ENCODE data around the gene ARHGEF3.

GRCh38 chr3:56831572-56831971 lies 29.8 kb upstream of the ARHGEF3 start:
- TF ChIP-seq, protein P1, sequence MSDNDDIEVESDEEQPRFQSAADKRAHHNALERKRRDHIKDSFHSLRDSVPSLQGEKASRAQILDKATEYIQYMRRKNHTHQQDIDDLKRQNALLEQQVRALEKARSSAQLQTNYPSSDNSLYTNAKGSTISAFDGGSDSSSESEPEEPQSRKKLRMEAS (CRISPR knock-in tag; IDR thresholded peaks at IDR 0.05) = no peak
- TF ChIP-seq ARID4B (CRISPR knock-in tag; IDR thresholded peaks at IDR 0.05; ENCODE audit: borderline replicate concordance) (no peak), NFYB (CRISPR knock-in tag; conservative IDR thresholded peaks at IDR 0.05; ENCODE audit: low read depth) (no peak), CTCF (IDR thresholded peaks at IDR 0.05) (no peak), ZNF416 (CRISPR knock-in tag; IDR thresholded peaks at IDR 0.05) (no peak), MXD4 (CRISPR knock-in tag; IDR thresholded peaks at IDR 0.05; ENCODE audit: borderline replicate concordance) (no peak), SMAD4 (CRISPR knock-in tag; IDR thresholded peaks at IDR 0.05) (no peak), HMGXB4 (CRISPR knock-in tag; IDR thresholded peaks at IDR 0.05) (no peak), NR3C1 (CRISPR knock-in tag; conservative IDR thresholded peaks at IDR 0.05; ENCODE audit: low read depth) (no peak), RELA (CRISPR knock-in tag; IDR thresholded peaks at IDR 0.05; ENCODE audit: borderline replicate concordance) (no peak), KAT7 (CRISPR knock-in tag; IDR thresholded peaks at IDR 0.05; ENCODE audit: borderline replicate concordance) (no peak), CDX4 (CRISPR knock-in tag; IDR thresholded peaks at IDR 0.05; ENCODE audit: borderline replicate concordance) (no peak)
- TF ChIP-seq, protein P2, sequence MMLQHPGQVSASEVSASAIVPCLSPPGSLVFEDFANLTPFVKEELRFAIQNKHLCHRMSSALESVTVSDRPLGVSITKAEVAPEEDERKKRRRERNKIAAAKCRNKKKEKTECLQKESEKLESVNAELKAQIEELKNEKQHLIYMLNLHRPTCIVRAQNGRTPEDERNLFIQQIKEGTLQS (CRISPR knock-in tag; conservative IDR thresholded peaks at IDR 0.05) = no peak

All from WTC11 (cell line).